Measurements from ENCODE around the gene COL8A1. TPM values are rescaled to one million over a fixed set of nuclear protein-coding genes. Genes with fewer than 3 reads are reported as not detected.

Gene COL8A1
- total RNA-seq, 2 experiments from 2014 or later = 0.09 TPM; not detected in 1

DNA sequence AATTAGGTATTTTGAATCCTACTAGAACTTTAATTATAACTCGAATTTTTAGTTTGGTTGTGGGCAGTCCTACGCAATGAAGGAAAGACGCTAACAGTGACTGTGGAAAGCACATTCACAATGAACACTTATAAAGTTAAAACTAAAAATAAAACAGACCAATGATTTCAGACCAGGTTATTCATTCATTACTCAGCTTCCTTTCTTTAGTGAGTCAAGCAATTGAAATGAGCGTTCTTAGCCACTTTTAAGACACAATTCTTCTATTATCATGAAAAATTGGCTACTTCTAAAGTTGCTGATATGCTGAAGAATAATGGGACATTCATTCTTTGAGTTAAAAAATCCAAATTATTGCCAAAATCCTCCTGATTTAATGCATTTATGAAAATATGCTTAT is 113.3 kb downstream of the COL8A1 start:
- Mint-ChIP-seq H3K9me3 (ENCODE audit: low read depth) (no peaks in the 10 kb centered on the region), H3K27me3 (peaks cover 33% of the 10 kb centered on the region), H3K4me3 (no peak overlapping the region), H3K4me1 (no peaks in the 10 kb centered on the region), H3K27ac (no peak overlapping the region), H3K36me3 (no peaks in the 10 kb centered on the region)
- ATAC-seq (no peak), DNase-seq (no peak)
- CTCF ChIA-PET = no interaction called here

- ATAC-seq = peak; percentile 71
- peaks cover 41% of the 10 kb centered on the region for H3K27me3 Mint-ChIP-seq
- H3K36me3 Mint-ChIP-seq = no peaks in the 10 kb centered on the region
- CTCF ChIA-PET = interaction anchor here (0.6 to 1.8 kb wide), 3 partner anchors 12 to 936 kb away, joined by 3 to 6 read pairs (median 3); no protein-coding TSS in a partner anchor
- H3K4me1 Mint-ChIP-seq = no peaks in the 10 kb centered on the region
- H3K4me3 Mint-ChIP-seq = no peak overlapping the region
- no peak overlapping the region for H3K27ac Mint-ChIP-seq
- peak; percentile 43 for DNase-seq
- H3K9me3 Mint-ChIP-seq (ENCODE audit: low read depth) = no peaks in the 10 kb centered on the region
These were observed 115.0 kb downstream of the COL8A1 start for GRCh38 chr3:99753268-99753975.

- Mint-ChIP-seq H3K4me1 (no peaks in the 10 kb centered on the region), H3K4me3 (no peak overlapping the region), H3K27ac (no peak overlapping the region), H3K27me3 (peaks cover 54% of the 10 kb centered on the region), H3K36me3 (no peaks in the 10 kb centered on the region), H3K9me3 (ENCODE audit: low read depth) (no peaks in the 10 kb centered on the region)
- ATAC-seq = no peak
- CTCF ChIA-PET = no interaction called here
- DNase-seq = no peak
These were observed 117.4 kb downstream of the COL8A1 start for GRCh38 chr3:99755831-99756230.

DNA sequence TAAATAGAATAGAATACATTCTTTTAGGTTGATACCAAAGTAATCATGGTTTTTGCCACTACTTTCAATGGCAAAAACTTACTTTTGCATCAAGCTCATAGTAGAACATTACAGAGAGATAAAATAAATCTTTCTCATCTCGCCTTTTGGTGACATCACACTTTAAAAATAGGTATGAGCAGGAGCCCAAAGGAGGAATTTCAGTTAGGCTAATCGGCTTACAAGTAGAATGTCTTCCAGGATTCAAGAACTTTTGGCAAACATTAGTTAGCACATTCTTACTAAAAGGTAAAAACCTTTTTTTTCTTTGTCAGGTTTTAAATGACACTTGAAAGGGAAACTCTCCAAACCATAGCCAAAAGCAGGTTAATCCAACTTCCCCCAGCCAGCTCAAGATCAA is 119.6 kb downstream of the COL8A1 start:
- Mint-ChIP-seq H3K27ac (no peak overlapping the region), H3K4me3 (no peak overlapping the region), H3K9me3 (ENCODE audit: low read depth) (no peaks in the 10 kb centered on the region), H3K27me3 (peaks cover 61% of the 10 kb centered on the region), H3K4me1 (no peaks in the 10 kb centered on the region), H3K36me3 (no peaks in the 10 kb centered on the region)
- ATAC-seq = no peak
- no peak for DNase-seq
- CTCF ChIA-PET = interaction anchor here (0.6 to 0.7 kb wide), 2 partner anchors 61 to 733 kb away, joined by 3 read pairs; no protein-coding TSS in a partner anchor

DNA sequence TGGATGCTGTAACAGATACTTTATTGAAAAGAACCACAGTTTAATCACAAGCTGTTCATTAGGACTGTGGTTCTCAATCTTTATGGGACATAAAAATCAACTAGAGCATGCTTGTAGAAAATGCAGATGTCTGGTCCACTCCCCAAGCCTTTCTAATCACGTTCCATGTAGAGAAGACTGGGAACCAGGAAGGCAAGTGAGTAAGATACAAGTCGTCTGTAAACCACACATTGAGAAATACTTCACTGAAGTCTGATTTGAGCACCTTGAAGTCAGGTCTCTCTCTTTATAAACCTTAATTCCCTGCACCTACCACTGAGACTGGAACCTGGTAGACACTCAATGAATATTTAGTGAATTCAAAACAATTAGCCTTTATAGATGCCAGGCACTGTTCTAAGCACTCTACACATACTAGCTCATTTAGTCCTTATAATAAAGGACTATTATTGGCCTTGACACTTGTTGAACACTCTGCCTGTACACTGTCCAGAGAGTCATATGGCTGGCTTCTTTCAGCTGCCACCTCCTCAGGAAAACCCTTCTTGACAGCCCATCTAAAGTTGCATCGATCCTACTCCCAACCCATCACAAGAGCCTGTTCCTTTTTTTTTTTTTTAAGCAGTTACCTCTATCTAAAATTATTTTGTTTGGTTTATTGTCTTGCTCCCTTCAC is 120.2 kb downstream of the COL8A1 start:
- no peak for ATAC-seq
- no peak overlapping the region for H3K4me3 Mint-ChIP-seq
- H3K9me3 Mint-ChIP-seq (ENCODE audit: low read depth) = no peaks in the 10 kb centered on the region
- no peaks in the 10 kb centered on the region for H3K36me3 Mint-ChIP-seq
- CTCF ChIA-PET = interaction anchor here (0.7 kb wide), 1 partner anchor 734 kb away, joined by 3 read pairs; no protein-coding TSS in a partner anchor
- H3K27ac Mint-ChIP-seq = no peak overlapping the region
- DNase-seq = no peak
- peaks cover 61% of the 10 kb centered on the region for H3K27me3 Mint-ChIP-seq
- no peaks in the 10 kb centered on the region for H3K4me1 Mint-ChIP-seq

DNA sequence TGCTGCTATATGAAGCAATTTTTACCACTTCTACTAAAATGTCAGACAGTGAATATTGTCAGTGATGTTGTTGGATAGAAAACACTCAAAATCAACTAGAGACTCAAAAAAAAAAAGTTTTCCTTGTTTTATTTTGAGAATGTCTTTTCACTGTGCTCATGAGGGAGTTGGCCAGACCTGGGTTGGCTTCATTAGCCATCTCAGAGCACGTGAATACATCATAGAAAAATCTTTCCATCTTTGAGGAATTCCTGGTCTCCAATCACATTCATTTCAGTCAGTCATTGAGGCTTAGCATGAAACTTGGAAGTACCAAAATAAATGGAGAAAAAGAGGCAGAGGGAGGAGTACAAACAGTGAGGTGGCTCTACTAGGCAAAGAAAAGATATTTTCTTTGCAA is 121.6 kb downstream of the COL8A1 start:
- Mint-ChIP-seq H3K27me3 (peaks cover 52% of the 10 kb centered on the region), H3K9me3 (ENCODE audit: low read depth) (no peaks in the 10 kb centered on the region), H3K4me1 (no peaks in the 10 kb centered on the region), H3K36me3 (no peaks in the 10 kb centered on the region), H3K4me3 (no peak overlapping the region), H3K27ac (no peak overlapping the region)
- CTCF ChIA-PET = no interaction called here
- no peak for DNase-seq
- no peak for ATAC-seq

- Mint-ChIP-seq H3K27me3 (peaks cover 52% of the 10 kb centered on the region), H3K27ac (no peak overlapping the region), H3K9me3 (ENCODE audit: low read depth) (no peaks in the 10 kb centered on the region), H3K4me3 (no peak overlapping the region), H3K36me3 (no peaks in the 10 kb centered on the region), H3K4me1 (no peaks in the 10 kb centered on the region)
- ATAC-seq (no peak), DNase-seq (no peak)
- CTCF ChIA-PET = no interaction called here
These were observed 122.2 kb downstream of the COL8A1 start for GRCh38 chr3:99760629-99761028.

- Mint-ChIP-seq H3K4me3 (no peak overlapping the region), H3K27me3 (peaks cover 44% of the 10 kb centered on the region), H3K4me1 (no peaks in the 10 kb centered on the region), H3K9me3 (ENCODE audit: low read depth) (no peaks in the 10 kb centered on the region), H3K36me3 (no peaks in the 10 kb centered on the region), H3K27ac (no peak overlapping the region)
- CTCF ChIA-PET = no interaction called here
- DNase-seq (no peak), ATAC-seq (no peak)
These were observed 123.2 kb downstream of the COL8A1 start for GRCh38 chr3:99761415-99762165.

DNA sequence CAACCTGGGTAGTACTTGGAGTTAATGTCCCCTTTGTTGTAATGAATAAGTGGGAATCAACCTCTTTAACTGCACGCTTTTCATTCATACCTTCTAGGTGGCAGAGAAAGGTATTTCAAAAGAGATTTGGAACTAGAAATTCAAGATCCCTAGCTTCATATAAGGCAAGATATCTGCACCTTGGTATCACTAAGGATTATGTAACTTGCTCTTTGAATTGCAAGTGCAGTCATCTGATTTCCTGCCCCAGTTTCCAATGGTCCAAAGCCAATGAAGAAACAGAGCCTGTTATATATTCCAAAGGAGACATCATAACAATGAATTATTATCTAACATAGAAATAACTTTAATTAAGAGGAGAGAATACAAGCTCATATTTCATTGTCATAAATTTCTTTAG is 124.5 kb downstream of the COL8A1 start:
- CTCF ChIA-PET = no interaction called here
- DNase-seq = no peak
- Mint-ChIP-seq H3K36me3 (no peaks in the 10 kb centered on the region), H3K27ac (no peak overlapping the region), H3K4me3 (no peak overlapping the region), H3K4me1 (no peaks in the 10 kb centered on the region), H3K9me3 (ENCODE audit: low read depth) (no peaks in the 10 kb centered on the region), H3K27me3 (peaks cover 37% of the 10 kb centered on the region)
- ATAC-seq = no peak

DNA sequence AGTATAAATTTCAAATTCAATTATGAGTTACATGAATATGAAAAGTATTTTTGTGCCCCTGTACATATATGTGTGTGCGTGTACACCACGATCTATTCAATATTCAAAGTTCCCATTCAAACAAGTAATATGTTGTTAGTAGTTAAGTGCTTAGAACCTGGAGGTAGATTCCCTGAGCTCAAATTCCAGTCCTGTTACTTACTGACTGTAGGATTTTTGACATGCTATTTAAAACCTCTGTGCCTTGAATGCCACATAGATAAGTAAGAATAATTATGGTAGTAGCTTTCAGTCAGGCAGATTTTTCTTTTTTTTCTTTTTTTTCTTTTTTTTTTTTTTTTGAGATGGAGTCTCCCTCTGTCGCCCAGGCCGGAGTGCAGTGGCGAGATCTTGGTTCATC is 126.0 kb downstream of the COL8A1 start:
- CTCF ChIA-PET = no interaction called here
- H3K27me3 Mint-ChIP-seq = peaks cover 22% of the 10 kb centered on the region
- no peak overlapping the region for H3K4me3 Mint-ChIP-seq
- ATAC-seq (no peak), DNase-seq (no peak)
- no peaks in the 10 kb centered on the region for H3K36me3 Mint-ChIP-seq
- H3K4me1 Mint-ChIP-seq = no peaks in the 10 kb centered on the region
- H3K27ac Mint-ChIP-seq = no peak overlapping the region
- H3K9me3 Mint-ChIP-seq (ENCODE audit: low read depth) = no peaks in the 10 kb centered on the region

DNA sequence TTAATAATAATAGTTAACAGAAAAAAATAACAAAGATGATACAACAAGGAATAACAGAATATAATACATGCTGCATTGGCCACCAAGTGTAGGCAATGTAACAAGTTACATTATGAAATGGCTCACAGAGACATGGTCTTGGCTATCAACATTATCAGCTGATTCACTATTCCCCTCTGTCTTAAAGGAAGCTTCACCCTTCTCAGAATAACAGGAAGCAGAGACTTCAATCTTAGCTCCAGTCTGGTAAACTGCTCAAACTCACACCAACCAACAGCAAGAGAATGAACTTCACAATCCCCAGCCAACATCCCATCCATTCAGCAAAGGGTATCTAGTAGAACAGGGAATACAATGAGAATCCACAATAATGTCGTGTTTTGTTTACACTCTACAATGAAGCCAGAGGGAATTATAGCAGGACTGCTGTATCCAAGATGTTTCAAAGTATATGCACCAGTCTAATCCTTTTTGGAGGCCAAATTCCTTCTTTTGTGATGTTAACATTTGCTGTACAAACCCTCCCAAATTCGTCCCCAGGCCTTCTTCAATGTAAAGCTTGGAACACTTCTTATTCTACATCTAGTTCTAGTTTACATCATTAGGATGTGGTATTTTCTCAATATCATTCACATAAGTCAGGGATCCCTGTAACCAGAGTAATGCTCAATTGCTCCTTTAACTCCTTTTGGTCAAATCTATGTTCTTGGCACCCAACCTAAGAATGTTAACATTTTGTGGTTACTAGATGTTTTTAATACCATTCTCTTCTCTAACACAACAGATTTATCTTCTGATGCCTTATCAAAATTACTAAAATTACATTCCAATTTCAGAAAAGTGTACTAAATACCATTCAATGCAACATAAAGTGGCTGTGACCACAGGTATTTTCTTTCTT is 126.9 kb downstream of the COL8A1 start:
- no peak for ATAC-seq
- no peak overlapping the region for H3K4me3 Mint-ChIP-seq
- H3K9me3 Mint-ChIP-seq (ENCODE audit: low read depth) = no peaks in the 10 kb centered on the region
- H3K27ac Mint-ChIP-seq = no peak overlapping the region
- H3K27me3 Mint-ChIP-seq = peaks cover 15% of the 10 kb centered on the region
- H3K4me1 Mint-ChIP-seq = no peaks in the 10 kb centered on the region
- H3K36me3 Mint-ChIP-seq = no peaks in the 10 kb centered on the region
- CTCF ChIA-PET = no interaction called here
- no peak for DNase-seq

GRCh38 chr3:99767291-99767690 is 128.9 kb downstream of the COL8A1 start:
- Mint-ChIP-seq H3K36me3 (no peaks in the 10 kb centered on the region), H3K4me1 (no peaks in the 10 kb centered on the region), H3K27ac (no peak overlapping the region), H3K9me3 (ENCODE audit: low read depth) (no peaks in the 10 kb centered on the region), H3K4me3 (no peak overlapping the region), H3K27me3 (peaks cover 6% of the 10 kb centered on the region)
- no peak for DNase-seq
- ATAC-seq = no peak
- CTCF ChIA-PET = no interaction called here

DNA sequence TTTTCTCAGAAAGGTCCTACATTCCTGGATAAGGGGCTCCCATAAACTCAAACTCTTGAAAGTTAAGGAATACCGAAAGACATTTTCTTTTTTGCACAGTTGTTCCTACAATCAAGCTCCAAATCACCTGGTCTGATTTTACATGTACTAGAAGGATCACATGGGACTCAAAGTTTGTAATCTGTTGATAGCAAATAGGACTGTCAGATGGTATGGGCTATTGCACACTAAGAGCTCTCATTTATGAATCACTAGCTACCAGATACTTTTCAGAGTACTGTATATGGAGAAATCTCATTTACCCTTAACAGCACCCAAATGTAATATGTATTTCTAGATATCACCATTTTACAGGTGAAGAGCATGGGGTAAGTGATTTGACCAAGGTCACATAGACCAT is 129.7 kb downstream of the COL8A1 start:
- CTCF ChIA-PET = no interaction called here
- Mint-ChIP-seq H3K4me3 (no peak overlapping the region), H3K36me3 (no peaks in the 10 kb centered on the region), H3K4me1 (no peaks in the 10 kb centered on the region), H3K27ac (no peak overlapping the region), H3K9me3 (ENCODE audit: low read depth) (no peaks in the 10 kb centered on the region), H3K27me3 (peaks cover 2% of the 10 kb centered on the region)
- ATAC-seq (no peak), DNase-seq (no peak)
